Endodermal cell (in vitro differentiated cells): ENCODE measurements around the gene PNPLA8. TPM values are rescaled to one million over a fixed set of nuclear protein-coding genes. Genes with fewer than 3 reads are reported as not detected.

Experiments
- DNase-seq: peaks from one replicate; pipeline ENCODE4 v3.0.0-alpha.2; 2017
- H3K27ac ChIP-seq: 2 replicates; pipeline ENCODE4 v1.5.1; 2013; ENCODE audit warnings: mild to moderate bottlenecking, low read depth, low read length, moderate library complexity
- H3K27me3 ChIP-seq: 2 replicates; pipeline ENCODE4 v1.6.1; 2013; ENCODE audit warnings: mild to moderate bottlenecking, low read length, moderate library complexity; ENCODE audit not compliant: insufficient read depth, control insufficient read depth, poor library complexity, severe bottlenecking
- H3K36me3 ChIP-seq: 2 replicates; pipeline ENCODE4 v1.7.0; 2013; ENCODE audit warnings: mild to moderate bottlenecking, low read length, moderate library complexity; ENCODE audit not compliant: control insufficient read depth, insufficient read depth
- H3K4me1 ChIP-seq: one replicate; pipeline ENCODE4 v1.7.0; 2013; ENCODE audit warnings: low read length; ENCODE audit not compliant: control insufficient read depth, insufficient read depth
- H3K4me3 ChIP-seq: 2 replicates; pipeline ENCODE4 v1.5.1; 2013; ENCODE audit warnings: mild to moderate bottlenecking, low read length, moderate library complexity
- H3K9ac ChIP-seq: 2 replicates; pipeline ENCODE4 v1.6.1; 2013; ENCODE audit warnings: mild to moderate bottlenecking, low read length, moderate library complexity; ENCODE audit not compliant: poor library complexity, severe bottlenecking; ENCODE audit errors: extremely low read depth
- H3K9me3 ChIP-seq: 2 replicates; pipeline ENCODE4 v1.6.1; 2013; ENCODE audit warnings: mild to moderate bottlenecking, low read length, moderate library complexity; ENCODE audit not compliant: control insufficient read depth
- H3K27ac Mint-ChIP-seq: 2 replicates; pipeline ENCODE4 v1.8.0; 2020; ENCODE audit warnings: mixed read lengths
- H3K27me3 Mint-ChIP-seq: 2 replicates; pipeline ENCODE4 v1.8.0; 2021; ENCODE audit warnings: mild to moderate bottlenecking, mixed read lengths; ENCODE audit not compliant: insufficient read depth
- H3K36me3 Mint-ChIP-seq: 2 replicates; pipeline ENCODE4 v1.8.0; 2020; ENCODE audit warnings: low read depth, mixed read lengths
- H3K4me1 Mint-ChIP-seq: 2 replicates; pipeline ENCODE4 v1.8.0; 2020; ENCODE audit warnings: mixed read lengths
- H3K4me3 Mint-ChIP-seq: 2 replicates; pipeline ENCODE4 v1.8.0; 2020; ENCODE audit warnings: mild to moderate bottlenecking, moderate library complexity, mixed read lengths
- H3K9me3 Mint-ChIP-seq: 2 replicates; pipeline ENCODE4 v1.8.0; 2020; ENCODE audit warnings: mild to moderate bottlenecking, mixed read lengths
- CTCF ChIP-seq: fragments of 200-600 bp; sonication (generic); conservative IDR thresholded peaks from 2 replicates; pipeline ENCODE4 v1.5.0; 2021; ENCODE audit warnings: antibody characterized with exemption, mild to moderate bottlenecking
- WGBS, 2 experiments: methylation state at CpG; one replicate each; pipeline versions ENCODE4 v1.1.5 to v1.1.7; 2013; ENCODE audit warnings: missing lambda C conversion rate in 2 of 2, mixed read lengths in 1 of 2; ENCODE audit not compliant: insufficient coverage in 1 of 2, insufficient read length in 1 of 2; 5-methylcytosine and 5-hydroxymethylcytosine counted together
- total RNA-seq, 2 donors: library from RNA; stranded (reverse); fragmentation: NEBNext Ultra II Directional in 1 of 2; extraction: Animal tissue kit (Norgen Biotek cat#: 25700) in 1 of 2; gene quantifications; 2 replicates in 1 of 2; 3 replicates in 1 of 2; pipeline ENCODE4 v1.2.1, GENCODE V29; 2021

Gene PNPLA8
- total RNA-seq, 2 donors from 2014 or later: 15.9 to 20.1 TPM

GRCh38 chr7:108421720-108422331 lies 104.1 kb downstream of the PNPLA8 start:
- Mint-ChIP-seq H3K27ac (no peak overlapping the region), H3K4me1 (peaks cover 11% of the 10 kb centered on the region), H3K27me3 (no peaks in the 10 kb centered on the region), H3K36me3 (no peaks in the 10 kb centered on the region), H3K9me3 (no peaks in the 10 kb centered on the region), H3K4me3 (no peak overlapping the region)
- no peak overlapping the region for H3K27ac ChIP-seq
- no peaks in the 10 kb centered on the region for H3K36me3 ChIP-seq
- no peak overlapping the region for H3K4me3 ChIP-seq
- TF ChIP-seq CTCF: no peak
- WGBS, 2 experiments: 60 to 72% methylated on average over 3 of the region's 3 CpGs
- no peak for DNase-seq
- no peaks in the 10 kb centered on the region for H3K4me1 ChIP-seq
- H3K27me3 ChIP-seq: no peaks in the 10 kb centered on the region
- H3K9ac ChIP-seq: no peak overlapping the region
- H3K9me3 ChIP-seq: no peaks in the 10 kb centered on the region

Other genes starting within 250 kb of the PNPLA8 start
- 10 to 100 TPM; 17.9 to 28.2 TPM for gene NRCAM, start 69.7 kb downstream of the PNPLA8 start, total RNA-seq
- 10 to 100 TPM; 21.5 to 23.8 TPM for gene THAP5, start 43.6 kb upstream of the PNPLA8 start, total RNA-seq
- 10 to 100 TPM; 14.4 to 16.6 TPM for gene DNAJB9, start 43.7 kb upstream of the PNPLA8 start, total RNA-seq